Measurements from ENCODE around the gene PPP1R37.

DNA sequence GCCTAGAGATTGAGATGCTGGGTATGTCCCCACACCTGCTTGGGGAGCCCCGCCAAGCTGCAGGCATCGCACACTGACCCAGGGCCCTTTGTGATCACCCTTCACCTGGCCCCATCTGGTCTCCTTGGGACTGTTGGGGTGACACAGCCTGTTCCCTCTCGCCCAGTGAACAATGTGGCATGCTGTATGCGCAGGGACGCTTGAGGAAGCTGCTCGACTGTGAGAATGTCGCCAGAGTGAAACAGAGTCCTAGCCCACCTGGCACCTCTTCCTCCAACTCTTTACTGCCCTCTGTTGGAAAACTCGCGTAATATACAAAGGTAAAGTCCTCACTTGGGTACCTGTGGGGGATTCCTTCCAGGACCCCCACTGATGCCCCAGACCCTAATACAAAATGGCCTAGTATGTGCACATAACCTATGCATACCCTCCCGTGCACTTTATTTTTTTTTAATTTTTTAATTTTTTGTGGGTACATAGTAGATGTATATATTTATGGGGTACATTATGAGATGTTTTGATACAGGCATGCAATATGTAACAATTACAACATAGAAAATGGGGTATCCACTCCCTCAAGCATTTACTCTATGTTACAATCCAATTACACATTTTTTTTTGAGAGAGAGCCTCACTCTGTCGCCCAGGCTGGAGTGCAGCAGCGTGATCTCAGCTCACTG is 94.6 kb downstream of the PPP1R37 start:
- no peak for TF ChIP-seq EZH2 (IDR thresholded peaks at IDR 0.05; ENCODE audit: low read length, unreplicated experiment)
- TF ChIP-seq, protein P1, sequence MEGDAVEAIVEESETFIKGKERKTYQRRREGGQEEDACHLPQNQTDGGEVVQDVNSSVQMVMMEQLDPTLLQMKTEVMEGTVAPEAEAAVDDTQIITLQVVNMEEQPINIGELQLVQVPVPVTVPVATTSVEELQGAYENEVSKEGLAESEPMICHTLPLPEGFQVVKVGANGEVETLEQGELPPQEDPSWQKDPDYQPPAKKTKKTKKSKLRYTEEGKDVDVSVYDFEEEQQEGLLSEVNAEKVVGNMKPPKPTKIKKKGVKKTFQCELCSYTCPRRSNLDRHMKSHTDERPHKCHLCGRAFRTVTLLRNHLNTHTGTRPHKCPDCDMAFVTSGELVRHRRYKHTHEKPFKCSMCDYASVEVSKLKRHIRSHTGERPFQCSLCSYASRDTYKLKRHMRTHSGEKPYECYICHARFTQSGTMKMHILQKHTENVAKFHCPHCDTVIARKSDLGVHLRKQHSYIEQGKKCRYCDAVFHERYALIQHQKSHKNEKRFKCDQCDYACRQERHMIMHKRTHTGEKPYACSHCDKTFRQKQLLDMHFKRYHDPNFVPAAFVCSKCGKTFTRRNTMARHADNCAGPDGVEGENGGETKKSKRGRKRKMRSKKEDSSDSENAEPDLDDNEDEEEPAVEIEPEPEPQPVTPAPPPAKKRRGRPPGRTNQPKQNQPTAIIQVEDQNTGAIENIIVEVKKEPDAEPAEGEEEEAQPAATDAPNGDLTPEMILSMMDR (conservative IDR thresholded peaks at IDR 0.05; ENCODE audit: low read depth, low read length), result peak; percentile 56
- TF ChIP-seq EZH2phosphoT487 (IDR thresholded peaks at IDR 0.05; ENCODE audit: borderline replicate concordance, low read length), result no peak

Measured in PC-3 (cell line).